Fibroblast of lung (primary cell): Measurements from ENCODE around the gene RABGAP1L. TPM values are rescaled to one million over a fixed set of nuclear protein-coding genes. Genes with fewer than 3 reads are reported as not detected.

Experiments
- DNase-seq, 2 donors: peaks; one replicate each; pipeline versions ENCODE4 v3.0.0 to v3.0.0-alpha.2; 2010; ENCODE audit warnings: low read depth in 2 of 2
- H2AFZ ChIP-seq: 2 replicates; pipeline ENCODE4 v1.5.1; 2012; ENCODE audit warnings: low read length, control low read depth, inconsistent platforms
- H3K27ac ChIP-seq: 2 replicates; pipeline ENCODE4 v1.5.1; 2011; ENCODE audit warnings: low read length, control low read depth; ENCODE audit not compliant: insufficient read depth
- H3K27me3 ChIP-seq: 2 replicates; pipeline ENCODE4 v1.5.1; 2011; ENCODE audit warnings: mild to moderate bottlenecking, low read length; ENCODE audit not compliant: control insufficient read depth, insufficient read depth
- H3K36me3 ChIP-seq: 2 replicates; pipeline ENCODE4 v1.5.1; 2011; ENCODE audit warnings: low read length; ENCODE audit not compliant: control insufficient read depth, insufficient read depth
- H3K4me1 ChIP-seq: 2 replicates; pipeline ENCODE4 v1.5.1; 2011; ENCODE audit warnings: low read length; ENCODE audit not compliant: control insufficient read depth, insufficient read depth; ENCODE audit errors: extremely low read depth
- H3K4me2 ChIP-seq: 2 replicates; pipeline ENCODE4 v1.5.1; 2011; ENCODE audit warnings: low read length, control low read depth; ENCODE audit not compliant: insufficient read depth; ENCODE audit errors: extremely low read depth
- H3K4me3 ChIP-seq, 4 experiments: fragments of 200-600 bp in 1 of 4; sonication (generic) in 1 of 4; replicated peaks in 1 of 4; 2 replicates each; pipeline ENCODE4 v1.5.1; 2011 to 2016; ENCODE audit warnings: low read length in 4 of 4, low read depth in 3 of 4, mild to moderate bottlenecking in 3 of 4, control low read depth in 2 of 4, inconsistent platforms in 1 of 4, mixed read lengths in 1 of 4; ENCODE audit not compliant: insufficient read depth in 1 of 4; ENCODE audit errors: control extremely low read depth in 1 of 4
- H3K79me2 ChIP-seq: 2 replicates; pipeline ENCODE4 v1.5.1; 2012; ENCODE audit warnings: mild to moderate bottlenecking, low read length, inconsistent platforms; ENCODE audit not compliant: control insufficient read depth, insufficient read depth
- H3K9ac ChIP-seq: 2 replicates; pipeline ENCODE4 v1.5.1; 2011; ENCODE audit warnings: mild to moderate bottlenecking, low read length, control low read depth; ENCODE audit not compliant: insufficient read depth
- H3K9me3 ChIP-seq: 2 replicates; pipeline ENCODE4 v1.5.1; 2012; ENCODE audit warnings: low read depth, low read length; ENCODE audit not compliant: control insufficient read depth, insufficient read depth
- H4K20me1 ChIP-seq: 2 replicates; pipeline ENCODE4 v1.5.1; 2011; ENCODE audit warnings: low read length; ENCODE audit not compliant: control insufficient read depth, insufficient read depth; ENCODE audit errors: extremely low read depth
- CTCF ChIP-seq, 2 donors: IDR thresholded peaks in 1 of 2; conservative IDR thresholded peaks in 1 of 2; 1 replicate in 1 of 2; 2 replicates in 1 of 2; pipeline ENCODE4 v1.5.1; 2011 to 2012; ENCODE audit warnings: low read length in 2 of 2, control low read depth in 1 of 2, inconsistent platforms in 1 of 2, low read depth in 1 of 2, mild to moderate bottlenecking in 1 of 2
- EZH2 ChIP-seq: IDR thresholded peaks from 2 replicates; pipeline ENCODE4 v1.5.1; 2012; ENCODE audit warnings: low read length, control low read depth, mild to moderate bottlenecking; ENCODE audit errors: missing control alignments
- polyA plus RNA-seq, 2 donors: library from polyadenylated mRNA; depleted of rRNA in 1 of 2; stranded (reverse) in 1 of 2; unstranded in 1 of 2; fragments of >200 nt; gene quantifications; 2 replicates each; pipeline ENCODE4 v1.2.1, GENCODE V29; 2011 to 2012; ENCODE audit warnings: missing spikeins in 1 of 2
- total RNA-seq: library from RNA; depleted of rRNA; stranded (reverse); fragments of >200 nt; gene quantifications from 2 replicates; pipeline ENCODE4 v1.2.1, GENCODE V29; 2014

The RABGAP1L gene
- total and polyA plus RNA-seq, 2 donors (not counting 1 experiment from before 2014, with no cell fraction given): 33.8 to 36.5 TPM

DNA sequence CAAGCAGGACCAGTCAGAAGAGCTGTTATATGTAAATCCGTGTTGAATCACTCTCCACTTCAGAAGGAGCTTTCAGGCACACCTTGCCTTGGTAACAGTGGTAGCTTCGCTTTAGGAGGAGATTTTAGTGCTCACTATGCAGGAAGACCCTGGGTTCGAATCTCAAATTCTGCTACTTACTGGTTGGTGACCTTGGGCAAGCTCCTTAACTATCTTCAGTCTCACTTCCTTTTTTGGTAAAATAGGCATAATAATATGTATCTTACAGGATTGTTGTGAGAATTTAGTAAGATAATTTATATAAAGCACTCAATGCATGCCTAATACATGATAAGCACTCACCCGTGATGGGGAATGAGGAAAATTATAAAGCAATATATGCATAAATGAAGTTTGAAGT is 241.8 kb downstream of the RABGAP1L start:
- Histone ChIP-seq H3K27me3 (no peaks in the 10 kb centered on the region), H3K27ac (no peak overlapping the region), H2AFZ (no peak overlapping the region), H3K4me3 (no peak overlapping the region), H3K4me1 (no peaks in the 10 kb centered on the region), H3K36me3 (no peaks in the 10 kb centered on the region), H3K9me3 (no peaks in the 10 kb centered on the region), H4K20me1 (no peaks in the 10 kb centered on the region), H3K9ac (no peak overlapping the region), H3K4me2 (no peak overlapping the region), H3K79me2 (no peaks in the 10 kb centered on the region)
- no peak for TF ChIP-seq EZH2
- no peak for TF ChIP-seq CTCF (conservative IDR thresholded peaks at IDR 0.05 in 1 of 2, IDR thresholded peaks at IDR 0.05 in 1 of 2; ENCODE audit: low read depth in 1 of 2, low read length in 2 of 2)
- no peak for DNase-seq

DNA sequence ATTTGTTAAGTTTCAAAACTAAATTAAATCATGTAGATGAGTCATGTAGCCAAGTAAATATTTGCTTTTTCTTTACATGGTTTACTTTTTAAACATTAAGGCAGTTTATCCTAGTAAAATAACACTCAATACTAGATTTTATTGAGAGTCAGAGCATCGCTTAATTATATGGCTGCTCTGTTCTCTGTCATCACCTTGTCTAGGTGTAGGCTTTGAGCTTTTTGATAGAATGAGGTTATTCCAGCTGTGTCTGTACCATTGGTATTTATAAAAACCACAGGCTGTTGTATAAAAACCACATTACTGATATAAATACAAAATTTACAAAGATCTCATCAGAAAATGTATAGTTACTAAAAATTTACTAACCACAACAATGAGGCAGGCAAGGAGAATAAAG is 245.9 kb downstream of the RABGAP1L start:
- H3K27me3 ChIP-seq: no peaks in the 10 kb centered on the region
- TF ChIP-seq CTCF (conservative IDR thresholded peaks at IDR 0.05 in 1 of 2, IDR thresholded peaks at IDR 0.05 in 1 of 2; ENCODE audit: low read depth in 1 of 2, low read length in 2 of 2): no peak
- no peak for TF ChIP-seq EZH2
- no peak overlapping the region for H2AFZ ChIP-seq
- no peaks in the 10 kb centered on the region for H3K36me3 ChIP-seq
- no peak overlapping the region for H3K27ac ChIP-seq
- no peak overlapping the region for H3K9ac ChIP-seq
- no peaks in the 10 kb centered on the region for H3K9me3 ChIP-seq
- no peaks in the 10 kb centered on the region for H3K79me2 ChIP-seq
- H3K4me3 ChIP-seq: no peak overlapping the region
- peak in 1 of 2 donors; percentile 12 for DNase-seq
- H3K4me2 ChIP-seq: no peak overlapping the region
- no peaks in the 10 kb centered on the region for H3K4me1 ChIP-seq
- H4K20me1 ChIP-seq: no peaks in the 10 kb centered on the region

DNA sequence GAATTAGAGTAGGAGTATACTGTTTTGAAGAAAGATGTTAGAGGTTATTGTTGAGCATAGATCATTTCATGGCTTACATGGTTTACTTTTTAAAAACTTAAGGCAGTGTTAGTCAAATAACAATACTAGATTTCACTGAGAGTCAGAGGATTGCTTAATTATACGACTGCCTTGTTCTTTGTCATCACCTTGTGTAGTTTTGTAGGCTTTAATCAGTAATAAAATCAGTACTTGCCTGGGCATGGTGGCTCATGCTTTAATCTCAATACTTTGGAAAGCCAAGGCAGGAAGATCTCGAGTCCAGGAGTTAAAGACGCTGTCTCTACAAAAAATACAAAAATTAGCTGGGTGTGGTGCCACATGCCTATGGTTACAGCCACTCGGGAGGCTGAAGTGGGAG is 247.1 kb downstream of the RABGAP1L start:
- no peak for DNase-seq
- Histone ChIP-seq H3K9ac (no peak overlapping the region), H2AFZ (no peak overlapping the region), H3K4me2 (no peak overlapping the region), H3K36me3 (no peaks in the 10 kb centered on the region), H3K79me2 (no peaks in the 10 kb centered on the region), H3K9me3 (no peaks in the 10 kb centered on the region), H3K4me1 (no peaks in the 10 kb centered on the region), H4K20me1 (no peaks in the 10 kb centered on the region), H3K27ac (no peak overlapping the region), H3K4me3 (no peak overlapping the region), H3K27me3 (no peaks in the 10 kb centered on the region)
- TF ChIP-seq EZH2 (no peak), CTCF (conservative IDR thresholded peaks at IDR 0.05 in 1 of 2, IDR thresholded peaks at IDR 0.05 in 1 of 2; ENCODE audit: low read depth in 1 of 2, low read length in 2 of 2) (no peak)
